DND-41 (cell line): ENCODE data around the gene PDE4D.

Experiments used
- EZH2 ChIP-seq: IDR thresholded peaks from 3 replicates; pipeline ENCODE4 v1.6.1; 2012; ENCODE audit warnings: borderline replicate concordance, low read depth, mild to moderate bottlenecking, moderate library complexity, low read length, inconsistent platforms; ENCODE audit not compliant: severe bottlenecking
- TF ChIP-seq, protein P1 (sequence below): IDR thresholded peaks from 2 replicates; pipeline ENCODE4 v1.5.1; 2012; ENCODE audit warnings: borderline replicate concordance, low read length, moderate library complexity, mild to moderate bottlenecking; ENCODE audit not compliant: poor library complexity, severe bottlenecking; ENCODE audit errors: extremely low read depth

DNA sequence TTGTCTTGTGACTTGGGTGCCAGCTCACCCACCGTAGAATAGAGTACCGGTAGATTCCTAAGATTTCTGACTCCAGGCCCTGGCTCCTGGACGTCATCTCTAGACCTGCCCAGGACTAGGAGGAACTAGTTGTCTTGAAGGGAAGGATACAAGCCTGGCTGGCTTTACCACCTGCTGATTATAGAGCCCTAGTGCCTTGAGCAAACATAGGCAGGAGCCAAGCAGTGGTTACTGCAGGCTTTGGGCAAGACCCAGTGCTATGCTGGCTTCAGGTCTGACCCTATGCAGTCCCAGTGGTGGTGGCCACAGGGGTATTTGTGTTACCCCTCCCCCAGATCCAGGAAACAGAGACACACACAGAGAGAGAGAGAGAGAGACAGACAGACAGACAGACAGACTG, 606.2 kb downstream of the PDE4D start:
- TF ChIP-seq, protein P1, sequence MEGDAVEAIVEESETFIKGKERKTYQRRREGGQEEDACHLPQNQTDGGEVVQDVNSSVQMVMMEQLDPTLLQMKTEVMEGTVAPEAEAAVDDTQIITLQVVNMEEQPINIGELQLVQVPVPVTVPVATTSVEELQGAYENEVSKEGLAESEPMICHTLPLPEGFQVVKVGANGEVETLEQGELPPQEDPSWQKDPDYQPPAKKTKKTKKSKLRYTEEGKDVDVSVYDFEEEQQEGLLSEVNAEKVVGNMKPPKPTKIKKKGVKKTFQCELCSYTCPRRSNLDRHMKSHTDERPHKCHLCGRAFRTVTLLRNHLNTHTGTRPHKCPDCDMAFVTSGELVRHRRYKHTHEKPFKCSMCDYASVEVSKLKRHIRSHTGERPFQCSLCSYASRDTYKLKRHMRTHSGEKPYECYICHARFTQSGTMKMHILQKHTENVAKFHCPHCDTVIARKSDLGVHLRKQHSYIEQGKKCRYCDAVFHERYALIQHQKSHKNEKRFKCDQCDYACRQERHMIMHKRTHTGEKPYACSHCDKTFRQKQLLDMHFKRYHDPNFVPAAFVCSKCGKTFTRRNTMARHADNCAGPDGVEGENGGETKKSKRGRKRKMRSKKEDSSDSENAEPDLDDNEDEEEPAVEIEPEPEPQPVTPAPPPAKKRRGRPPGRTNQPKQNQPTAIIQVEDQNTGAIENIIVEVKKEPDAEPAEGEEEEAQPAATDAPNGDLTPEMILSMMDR = no peak
- no peak for TF ChIP-seq EZH2
